GM10266 (cell line): ENCODE data around the gene KRTAP5-2.

Source experiments
- DNase-seq: peaks from one replicate; pipeline ENCODE4 v3.0.0; 2012; ENCODE audit errors: extremely low spot score
- CTCF ChIP-seq: IDR thresholded peaks from 2 replicates; pipeline ENCODE4 v1.5.1; 2012; ENCODE audit warnings: mild to moderate bottlenecking, low read depth; ENCODE audit not compliant: control insufficient read depth, insufficient read depth; ENCODE audit errors: missing control alignments

KRTAP5-2 gene

GRCh38 chr11:1570896-1571759, 27.0 kb downstream of the KRTAP5-2 start:
- TF ChIP-seq CTCF: no peak
- no peak for DNase-seq

- no peak for DNase-seq
- no peak for TF ChIP-seq CTCF
These were observed 27.6 kb downstream of the KRTAP5-2 start for GRCh38 chr11:1570531-1570895.

GRCh38 chr11:1570001-1570453, 28.1 kb downstream of the KRTAP5-2 start:
- DNase-seq: no peak
- no peak for TF ChIP-seq CTCF

- TF ChIP-seq CTCF: no peak
- DNase-seq: no peak
These were observed 28.8 kb downstream of the KRTAP5-2 start for GRCh38 chr11:1569251-1569780.

GRCh38 chr11:1568441-1568911, 29.6 kb downstream of the KRTAP5-2 start:
- TF ChIP-seq CTCF: no peak
- no peak for DNase-seq

- DNase-seq: no peak
- no peak for TF ChIP-seq CTCF
These were observed 30.4 kb downstream of the KRTAP5-2 start for GRCh38 chr11:1567721-1568100.

GRCh38 chr11:1567052-1567720, 30.9 kb downstream of the KRTAP5-2 start:
- no peak for DNase-seq
- TF ChIP-seq CTCF: no peak
